RWPE1 (cell line): Measurements from ENCODE around the gene RNF181.
A peak's percentile ranks its signal among the peaks of the same experiment; 100 is the strongest.

Experiments used
- CTCF ChIA-PET: fragments of 350-600 bp; sonication (Branson Sonifier 250); formaldehyde crosslinking; extraction: SDS; loops from one replicate; lab custom pipeline; 2021; lab: Yijun Ruan, JAX
- POLR2A ChIA-PET: fragments of 400-600 bp; formaldehyde crosslinking; extraction: SDS; loops from one replicate; lab custom pipeline; 2020; ENCODE audit warnings: antibody characterized with exemption; ENCODE audit not compliant: low non-redundant PET; lab: Yijun Ruan, JAX
- DNase-seq: peaks from one replicate; pipeline ENCODE4 v3.0.0; 2012; ENCODE audit warnings: low spot score
- H3K27ac ChIP-seq: fragments of 450-650 bp; 2 replicates; pipeline ENCODE4 v1.5.1; 2017
- TF ChIP-seq, protein P1 (sequence below): fragments of 450-650 bp; conservative IDR thresholded peaks from 2 replicates; pipeline ENCODE4 v1.5.1; 2017; ENCODE audit warnings: low read depth, mild to moderate bottlenecking

The RNF181 gene

DNA sequence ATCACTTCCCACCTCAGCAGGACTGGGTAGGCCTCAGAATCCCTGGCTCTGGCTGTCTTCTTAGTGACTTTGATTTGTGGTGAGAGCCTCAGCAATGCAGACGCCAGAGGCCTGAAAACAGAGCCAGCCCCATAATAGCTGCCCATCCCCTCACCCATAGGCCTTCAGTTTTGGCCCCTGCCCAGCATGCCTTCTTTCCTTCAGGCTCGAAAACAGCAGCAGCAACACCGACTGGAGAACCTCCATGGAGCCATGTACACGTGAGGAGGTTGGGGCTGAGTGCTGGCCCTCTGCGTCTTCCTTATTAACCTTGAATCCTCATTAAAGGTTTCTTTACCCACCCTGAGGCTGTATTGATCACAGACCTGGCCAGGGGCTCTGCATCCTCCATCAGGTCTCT, 1.7 kb downstream of the RNF181 start:
- no peak for DNase-seq
- ChIA-PET CTCF (interaction anchor here (1.2 kb wide), 1 partner anchor 45 kb away, joined by 3 read pairs; no protein-coding TSS in a partner anchor), POLR2A (no interaction called here)
- H3K27ac ChIP-seq, result peak overlapping the region; percentile 96
- TF ChIP-seq, protein P1, sequence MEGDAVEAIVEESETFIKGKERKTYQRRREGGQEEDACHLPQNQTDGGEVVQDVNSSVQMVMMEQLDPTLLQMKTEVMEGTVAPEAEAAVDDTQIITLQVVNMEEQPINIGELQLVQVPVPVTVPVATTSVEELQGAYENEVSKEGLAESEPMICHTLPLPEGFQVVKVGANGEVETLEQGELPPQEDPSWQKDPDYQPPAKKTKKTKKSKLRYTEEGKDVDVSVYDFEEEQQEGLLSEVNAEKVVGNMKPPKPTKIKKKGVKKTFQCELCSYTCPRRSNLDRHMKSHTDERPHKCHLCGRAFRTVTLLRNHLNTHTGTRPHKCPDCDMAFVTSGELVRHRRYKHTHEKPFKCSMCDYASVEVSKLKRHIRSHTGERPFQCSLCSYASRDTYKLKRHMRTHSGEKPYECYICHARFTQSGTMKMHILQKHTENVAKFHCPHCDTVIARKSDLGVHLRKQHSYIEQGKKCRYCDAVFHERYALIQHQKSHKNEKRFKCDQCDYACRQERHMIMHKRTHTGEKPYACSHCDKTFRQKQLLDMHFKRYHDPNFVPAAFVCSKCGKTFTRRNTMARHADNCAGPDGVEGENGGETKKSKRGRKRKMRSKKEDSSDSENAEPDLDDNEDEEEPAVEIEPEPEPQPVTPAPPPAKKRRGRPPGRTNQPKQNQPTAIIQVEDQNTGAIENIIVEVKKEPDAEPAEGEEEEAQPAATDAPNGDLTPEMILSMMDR, result no peak

DNA sequence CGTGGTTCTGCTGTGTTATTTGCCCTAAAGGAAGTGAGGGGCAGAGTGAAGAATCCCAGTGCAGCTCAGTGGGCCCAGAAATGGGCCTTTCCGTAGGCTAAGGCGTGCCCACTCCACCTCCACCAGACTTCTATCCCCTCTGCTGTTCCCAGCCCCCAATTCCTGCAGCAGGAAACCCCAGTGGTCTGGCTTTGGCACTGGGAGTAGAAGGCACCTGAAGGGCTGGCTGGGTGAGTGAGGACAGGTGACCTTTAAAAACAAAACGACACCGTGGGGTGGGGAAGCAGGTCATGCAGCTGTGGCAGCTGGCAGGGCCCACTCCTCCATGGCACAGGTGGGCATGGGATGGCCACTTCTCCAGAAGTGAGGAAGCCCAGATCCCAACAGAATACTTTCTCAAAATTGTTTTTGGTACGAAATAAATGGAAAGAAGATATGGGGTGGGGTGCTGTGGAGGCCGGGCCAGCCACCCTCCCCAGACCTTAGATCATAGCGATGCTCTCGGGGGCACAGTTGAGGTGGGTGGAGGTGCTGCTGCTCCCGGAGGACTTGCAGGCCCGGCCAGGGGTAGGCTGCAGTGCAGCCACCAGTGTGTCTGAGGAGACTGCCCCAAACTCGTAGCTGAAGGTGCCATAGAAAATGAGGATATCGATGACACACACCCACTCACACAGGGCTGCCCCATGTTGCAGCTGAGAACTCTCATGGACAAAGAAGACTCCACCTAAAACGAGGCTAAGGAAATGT, 3.2 kb downstream of the RNF181 start:
- peak overlapping the region; percentile 66 for H3K27ac ChIP-seq
- CTCF ChIA-PET, result interaction anchor here (0.8 kb wide), 2 partner anchors 38 to 47 kb away, joined by 3 read pairs; no protein-coding TSS in a partner anchor
- TF ChIP-seq, protein P1, result no peak
- POLR2A ChIA-PET, result no interaction called here
- no peak for DNase-seq

DNA sequence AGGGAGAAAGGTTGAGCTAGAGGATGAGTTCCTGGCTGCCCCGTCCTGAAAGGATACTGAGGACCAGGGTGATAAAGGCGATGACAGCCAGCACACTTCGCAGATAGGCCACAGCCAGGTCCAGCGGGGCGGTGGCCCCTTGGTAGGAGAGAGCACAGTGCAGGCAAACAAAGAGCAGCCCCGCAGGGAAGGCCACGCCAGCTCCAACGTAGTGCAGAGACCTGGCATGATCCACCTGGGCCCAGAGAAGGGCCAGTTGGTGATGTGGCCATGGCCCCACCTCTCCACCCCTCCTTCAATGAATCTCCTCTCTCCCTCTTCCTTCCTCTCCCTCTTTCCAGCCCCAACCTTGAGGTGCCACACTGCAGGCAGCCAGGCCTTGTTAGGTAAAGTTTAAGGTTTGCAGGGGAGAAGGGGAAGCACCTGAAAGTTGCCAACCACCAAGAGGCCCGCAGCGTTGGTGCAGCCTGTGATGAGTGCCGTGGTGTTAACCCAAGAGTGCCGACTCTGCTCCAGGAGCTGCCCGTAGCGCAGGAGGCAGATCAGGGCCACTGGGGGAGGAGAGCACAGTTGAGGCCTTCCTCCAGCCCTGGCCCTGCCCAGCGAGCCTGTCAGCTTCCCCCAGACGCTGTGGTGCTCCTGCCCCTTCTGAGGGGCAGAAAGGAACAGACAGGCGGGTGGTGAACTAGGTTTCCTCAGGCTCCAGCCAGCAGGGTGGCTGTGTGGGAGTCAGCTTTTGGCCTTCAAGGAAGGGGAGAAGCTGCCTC, 4.1 kb downstream of the RNF181 start:
- TF ChIP-seq, protein P1, result no peak
- DNase-seq, result no peak
- ChIA-PET CTCF (interaction anchor here (0.7 to 0.8 kb wide), 2 partner anchors 12 to 48 kb away, joined by 4 to 5 read pairs; no protein-coding TSS in a partner anchor), POLR2A (no interaction called here)
- peak overlapping the region; percentile 66 for H3K27ac ChIP-seq

DNA sequence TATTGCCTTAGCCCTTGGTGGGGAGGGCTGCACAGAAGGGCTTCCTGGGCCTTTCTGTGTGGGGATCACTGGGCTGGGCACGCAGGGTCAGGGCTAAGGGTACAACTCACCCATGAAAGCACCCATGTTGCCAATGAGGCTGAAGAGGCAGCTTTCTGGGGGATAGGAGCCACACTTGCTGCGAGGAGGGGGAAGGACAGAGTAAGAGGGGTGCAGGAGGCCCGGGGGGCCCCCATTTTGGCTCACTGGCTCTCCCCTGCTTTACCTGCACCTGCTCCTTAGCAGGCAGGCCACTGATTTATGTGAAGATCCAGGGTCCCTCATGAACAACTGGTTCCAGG, 4.7 kb downstream of the RNF181 start:
- peak overlapping the region; percentile 66 for H3K27ac ChIP-seq
- ChIA-PET CTCF (interaction anchor here (0.7 to 0.8 kb wide), 2 partner anchors 13 to 48 kb away, joined by 4 to 5 read pairs; no protein-coding TSS in a partner anchor), POLR2A (no interaction called here)
- TF ChIP-seq, protein P1, result no peak
- no peak for DNase-seq

DNA sequence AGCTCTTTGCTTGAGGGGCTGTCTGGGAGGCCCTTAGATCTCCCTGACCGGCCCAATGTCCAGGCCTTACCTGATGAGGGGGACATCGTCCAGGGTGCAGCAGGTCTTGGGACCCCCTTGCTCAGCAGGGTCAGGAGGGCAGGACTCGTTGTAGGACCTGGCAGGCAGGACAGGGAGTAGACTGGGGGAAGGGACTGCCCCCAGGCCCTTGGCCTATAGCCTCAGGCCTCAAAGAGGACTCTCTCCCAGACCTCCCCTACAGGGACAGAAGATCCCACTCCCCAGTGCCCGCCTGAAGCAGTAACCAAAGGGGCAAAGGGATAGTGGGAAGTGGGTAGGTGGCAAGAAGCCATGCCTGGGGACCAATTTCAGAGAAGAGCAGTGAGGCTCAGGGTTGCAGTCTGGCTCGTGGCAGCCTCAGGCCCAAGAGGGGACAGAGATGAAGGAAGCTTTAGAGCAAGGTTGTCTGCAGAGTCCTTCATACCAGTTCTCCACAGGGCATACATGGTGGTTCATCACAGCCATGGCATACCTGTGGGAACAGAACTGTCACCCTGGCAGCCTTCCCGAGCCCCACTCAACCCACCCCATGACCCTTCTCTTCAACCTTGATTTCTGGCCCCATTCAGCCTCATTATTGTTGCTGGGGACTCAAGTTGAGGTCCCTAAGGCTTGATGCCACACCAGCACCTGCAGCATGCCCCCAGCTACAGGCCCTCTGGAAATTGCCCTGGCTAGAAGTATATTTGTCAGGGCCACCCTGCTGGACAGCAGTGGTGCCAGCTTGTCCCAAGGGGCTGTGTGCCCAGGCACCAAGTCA, 5.6 kb downstream of the RNF181 start:
- ChIA-PET CTCF (interaction anchor here (0.6 kb wide), 1 partner anchor 218 kb away, joined by 3 read pairs; no protein-coding TSS in a partner anchor), POLR2A (no interaction called here)

More for the DNA sequence above, 5.6 kb downstream of the RNF181 start:
- H3K27ac ChIP-seq, result peak overlapping the region; percentile 66
- DNase-seq, result no peak
- TF ChIP-seq, protein P1, result no peak
